ENCODE data around the gene RABGAP1L.

Gene RABGAP1L

DNA sequence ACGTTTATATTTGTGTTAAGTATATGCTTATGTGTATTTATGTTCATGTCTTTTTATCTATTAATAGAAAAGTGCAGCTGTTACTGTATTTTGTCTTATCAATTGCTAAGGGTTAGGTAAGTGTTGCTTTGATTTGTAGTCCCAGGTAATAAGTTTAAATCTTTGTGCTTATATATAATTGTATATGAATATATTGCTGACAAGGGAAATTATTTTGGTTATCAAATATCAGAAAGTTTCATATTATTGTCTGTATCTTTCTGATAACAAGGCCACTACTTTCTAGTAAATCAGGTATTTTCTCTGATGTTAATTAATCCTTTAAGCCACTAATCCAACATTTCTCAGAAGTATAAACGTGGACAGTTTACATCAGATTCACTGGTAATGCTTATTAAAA lies 309.7 kb downstream of the RABGAP1L start (continued):
- TF ChIP-seq, protein P1, sequence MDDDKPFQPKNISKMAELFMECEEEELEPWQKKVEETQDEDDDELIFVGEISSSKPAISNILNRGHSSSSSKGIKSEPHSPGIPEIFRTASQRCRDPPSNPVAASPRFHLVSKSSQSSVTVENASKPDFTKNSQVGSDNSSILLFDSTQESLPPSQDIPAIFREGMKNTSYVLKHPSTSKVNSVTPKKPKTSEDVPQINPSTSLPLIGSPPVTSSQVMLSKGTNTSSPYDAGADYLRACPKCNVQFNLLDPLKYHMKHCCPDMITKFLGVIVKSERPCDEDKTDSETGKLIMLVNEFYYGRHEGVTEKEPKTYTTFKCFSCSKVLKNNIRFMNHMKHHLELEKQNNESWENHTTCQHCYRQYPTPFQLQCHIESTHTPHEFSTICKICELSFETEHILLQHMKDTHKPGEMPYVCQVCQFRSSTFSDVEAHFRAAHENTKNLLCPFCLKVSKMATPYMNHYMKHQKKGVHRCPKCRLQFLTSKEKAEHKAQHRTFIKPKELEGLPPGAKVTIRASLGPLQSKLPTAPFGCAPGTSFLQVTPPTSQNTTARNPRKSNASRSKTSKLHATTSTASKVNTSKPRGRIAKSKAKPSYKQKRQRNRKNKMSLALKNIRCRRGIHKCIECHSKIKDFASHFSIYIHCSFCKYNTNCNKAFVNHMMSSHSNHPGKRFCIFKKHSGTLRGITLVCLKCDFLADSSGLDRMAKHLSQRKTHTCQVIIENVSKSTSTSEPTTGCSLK (tag by site-specific recombination; IDR thresholded peaks at IDR 0.05): no peak
- TF ChIP-seq, protein P2, sequence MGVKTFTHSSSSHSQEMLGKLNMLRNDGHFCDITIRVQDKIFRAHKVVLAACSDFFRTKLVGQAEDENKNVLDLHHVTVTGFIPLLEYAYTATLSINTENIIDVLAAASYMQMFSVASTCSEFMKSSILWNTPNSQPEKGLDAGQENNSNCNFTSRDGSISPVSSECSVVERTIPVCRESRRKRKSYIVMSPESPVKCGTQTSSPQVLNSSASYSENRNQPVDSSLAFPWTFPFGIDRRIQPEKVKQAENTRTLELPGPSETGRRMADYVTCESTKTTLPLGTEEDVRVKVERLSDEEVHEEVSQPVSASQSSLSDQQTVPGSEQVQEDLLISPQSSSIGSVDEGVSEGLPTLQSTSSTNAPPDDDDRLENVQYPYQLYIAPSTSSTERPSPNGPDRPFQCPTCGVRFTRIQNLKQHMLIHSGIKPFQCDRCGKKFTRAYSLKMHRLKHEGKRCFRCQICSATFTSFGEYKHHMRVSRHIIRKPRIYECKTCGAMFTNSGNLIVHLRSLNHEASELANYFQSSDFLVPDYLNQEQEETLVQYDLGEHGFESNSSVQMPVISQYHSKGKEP (tag by site-specific recombination; IDR thresholded peaks at IDR 0.05): no peak
- TF ChIP-seq ZBTB1 (tag by site-specific recombination; IDR thresholded peaks at IDR 0.05): no peak

DNA sequence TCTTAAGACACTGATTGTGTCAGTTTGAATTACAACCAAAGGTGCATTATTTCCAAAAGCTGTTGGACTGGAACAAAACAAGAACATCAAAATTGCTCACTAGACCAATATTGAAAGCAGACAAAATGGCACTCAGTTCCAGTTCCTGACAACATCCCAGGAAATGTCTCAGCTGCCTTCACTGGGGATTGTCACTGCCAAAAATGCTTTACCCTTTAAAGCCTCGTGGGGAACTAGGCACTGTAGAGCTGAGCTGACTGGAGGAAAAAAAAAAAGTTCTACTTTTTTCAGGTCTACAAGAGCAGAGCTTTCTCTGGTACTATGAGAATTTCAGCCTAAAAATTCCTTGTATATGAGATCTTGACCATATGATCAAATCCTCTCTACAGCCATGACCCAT lies 310.4 kb downstream of the RABGAP1L start:
- Histone ChIP-seq H3K4me1 (ENCODE audit: control insufficient read depth, insufficient read depth, low read length) (no peaks in the 10 kb centered on the region), H3K36me3 (ENCODE audit: control insufficient read depth in 2 of 2, insufficient read depth in 1 of 2, low read length in 2 of 2) (no peaks in the 10 kb centered on the region), H3K4me3 (ENCODE audit: low read depth, low read length) (no peak overlapping the region), H3K27ac (ENCODE audit: extremely low read depth, low read depth, low read length) (no peak overlapping the region), H3K9me3 (ENCODE audit: control insufficient read depth, insufficient read depth, low read depth, low read length) (no peaks in the 10 kb centered on the region)
- CTCF ChIA-PET: interaction anchor here (0.6 kb wide), 1 partner anchor 656 kb away, joined by 4 read pairs; no protein-coding TSS in a partner anchor
- TF ChIP-seq SETDB1 (IDR thresholded peaks at IDR 0.05; ENCODE audit: insufficient read length, low read length) (no peak), ZNF501 (tag by site-specific recombination; IDR thresholded peaks at IDR 0.05) (no peak), ZIC2 (tag by site-specific recombination; IDR thresholded peaks at IDR 0.05) (no peak), GLIS1 (tag by site-specific recombination; IDR thresholded peaks at IDR 0.05) (no peak), ZNF157 (tag by site-specific recombination; IDR thresholded peaks at IDR 0.05) (no peak), ZFP37 (tag by site-specific recombination; IDR thresholded peaks at IDR 0.05) (no peak), ZNF16 (tag by site-specific recombination; IDR thresholded peaks at IDR 0.05; ENCODE audit: low read depth) (no peak), ZNF514 (tag by site-specific recombination; IDR thresholded peaks at IDR 0.05) (no peak)
- TF ChIP-seq, protein P2 (tag by site-specific recombination; IDR thresholded peaks at IDR 0.05): no peak
- POLR2A ChIA-PET: no interaction called here

DNA sequence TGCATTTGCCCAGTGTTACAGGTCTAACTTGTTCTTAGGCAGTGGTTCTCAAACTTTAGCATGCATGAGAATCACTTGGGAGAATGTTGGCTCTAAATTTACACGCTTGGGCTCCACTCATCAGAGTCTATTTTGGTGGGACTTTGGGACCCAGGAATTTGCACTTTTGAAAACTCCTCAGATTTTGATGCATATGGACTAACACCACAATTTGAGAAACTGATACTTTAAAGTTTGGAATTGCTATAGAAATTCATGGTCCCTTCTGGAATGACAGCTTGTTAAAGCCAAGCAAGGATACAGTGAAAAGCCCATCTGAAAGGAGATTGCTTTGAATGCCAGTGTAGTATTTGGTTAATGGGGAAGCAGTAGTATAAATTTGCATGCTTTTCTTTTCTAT lies 320.0 kb downstream of the RABGAP1L start:
- Histone ChIP-seq H3K36me3 (ENCODE audit: control insufficient read depth in 2 of 2, insufficient read depth in 1 of 2, low read length in 2 of 2) (no peaks in the 10 kb centered on the region), H3K27ac (ENCODE audit: extremely low read depth, low read depth, low read length) (no peak overlapping the region), H3K4me3 (ENCODE audit: low read depth, low read length) (no peak overlapping the region), H3K4me1 (ENCODE audit: control insufficient read depth, insufficient read depth, low read length) (no peaks in the 10 kb centered on the region), H3K9me3 (ENCODE audit: control insufficient read depth, insufficient read depth, low read depth, low read length) (no peaks in the 10 kb centered on the region)
- ChIA-PET POLR2A (no interaction called here), CTCF (no interaction called here)
- TF ChIP-seq BCL11A (tag by site-specific recombination; IDR thresholded peaks at IDR 0.05; ENCODE audit: low read depth): no peak
- no peak for TF ChIP-seq KLF16 (tag by site-specific recombination; IDR thresholded peaks at IDR 0.05)
- TF ChIP-seq REPIN1 (tag by site-specific recombination; IDR thresholded peaks at IDR 0.05; ENCODE audit: low read depth): no peak
- TF ChIP-seq, protein P3, sequence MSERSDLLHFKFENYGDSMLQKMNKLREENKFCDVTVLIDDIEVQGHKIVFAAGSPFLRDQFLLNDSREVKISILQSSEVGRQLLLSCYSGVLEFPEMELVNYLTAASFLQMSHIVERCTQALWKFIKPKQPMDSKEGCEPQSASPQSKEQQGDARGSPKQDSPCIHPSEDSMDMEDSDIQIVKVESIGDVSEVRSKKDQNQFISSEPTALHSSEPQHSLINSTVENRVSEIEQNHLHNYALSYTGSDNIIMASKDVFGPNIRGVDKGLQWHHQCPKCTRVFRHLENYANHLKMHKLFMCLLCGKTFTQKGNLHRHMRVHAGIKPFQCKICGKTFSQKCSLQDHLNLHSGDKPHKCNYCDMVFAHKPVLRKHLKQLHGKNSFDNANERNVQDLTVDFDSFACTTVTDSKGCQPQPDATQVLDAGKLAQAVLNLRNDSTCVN (tag by site-specific recombination; optimal IDR thresholded peaks at IDR 0.05): no peak
- no peak for TF ChIP-seq ZNF785 (tag by site-specific recombination; IDR thresholded peaks at IDR 0.05)
- no peak for TF ChIP-seq ZNF664 (tag by site-specific recombination; IDR thresholded peaks at IDR 0.05)
- TF ChIP-seq ZNF747 (tag by site-specific recombination; IDR thresholded peaks at IDR 0.05): no peak
- TF ChIP-seq ZNF211 (tag by site-specific recombination; IDR thresholded peaks at IDR 0.05; ENCODE audit: low read depth): no peak
- TF ChIP-seq, protein P4, sequence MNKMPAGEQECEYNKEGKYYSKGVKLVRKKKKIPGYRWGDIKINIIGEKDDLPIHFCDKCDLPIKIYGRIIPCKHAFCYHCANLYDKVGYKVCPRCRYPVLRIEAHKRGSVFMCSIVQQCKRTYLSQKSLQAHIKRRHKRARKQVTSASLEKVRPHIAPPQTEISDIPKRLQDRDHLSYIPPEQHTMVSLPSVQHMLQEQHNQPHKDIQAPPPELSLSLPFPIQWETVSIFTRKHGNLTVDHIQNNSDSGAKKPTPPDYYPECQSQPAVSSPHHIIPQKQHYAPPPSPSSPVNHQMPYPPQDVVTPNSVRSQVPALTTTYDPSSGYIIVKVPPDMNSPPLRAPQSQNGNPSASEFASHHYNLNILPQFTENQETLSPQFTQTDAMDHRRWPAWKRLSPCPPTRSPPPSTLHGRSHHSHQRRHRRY (tag by site-specific recombination; IDR thresholded peaks at IDR 0.05): no peak
- no peak for TF ChIP-seq ZNF76 (tag by site-specific recombination; IDR thresholded peaks at IDR 0.05; ENCODE audit: borderline replicate concordance, low read depth)
- TF ChIP-seq ZNF501 (tag by site-specific recombination; IDR thresholded peaks at IDR 0.05): no peak
- no peak for TF ChIP-seq BCL11B (tag by site-specific recombination; IDR thresholded peaks at IDR 0.05; ENCODE audit: low read depth)
- TF ChIP-seq ZNF366 (tag by site-specific recombination; conservative IDR thresholded peaks at IDR 0.05): no peak
- TF ChIP-seq, protein P5, sequence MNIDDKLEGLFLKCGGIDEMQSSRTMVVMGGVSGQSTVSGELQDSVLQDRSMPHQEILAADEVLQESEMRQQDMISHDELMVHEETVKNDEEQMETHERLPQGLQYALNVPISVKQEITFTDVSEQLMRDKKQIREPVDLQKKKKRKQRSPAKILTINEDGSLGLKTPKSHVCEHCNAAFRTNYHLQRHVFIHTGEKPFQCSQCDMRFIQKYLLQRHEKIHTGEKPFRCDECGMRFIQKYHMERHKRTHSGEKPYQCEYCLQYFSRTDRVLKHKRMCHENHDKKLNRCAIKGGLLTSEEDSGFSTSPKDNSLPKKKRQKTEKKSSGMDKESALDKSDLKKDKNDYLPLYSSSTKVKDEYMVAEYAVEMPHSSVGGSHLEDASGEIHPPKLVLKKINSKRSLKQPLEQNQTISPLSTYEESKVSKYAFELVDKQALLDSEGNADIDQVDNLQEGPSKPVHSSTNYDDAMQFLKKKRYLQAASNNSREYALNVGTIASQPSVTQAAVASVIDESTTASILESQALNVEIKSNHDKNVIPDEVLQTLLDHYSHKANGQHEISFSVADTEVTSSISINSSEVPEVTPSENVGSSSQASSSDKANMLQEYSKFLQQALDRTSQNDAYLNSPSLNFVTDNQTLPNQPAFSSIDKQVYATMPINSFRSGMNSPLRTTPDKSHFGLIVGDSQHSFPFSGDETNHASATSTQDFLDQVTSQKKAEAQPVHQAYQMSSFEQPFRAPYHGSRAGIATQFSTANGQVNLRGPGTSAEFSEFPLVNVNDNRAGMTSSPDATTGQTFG (tag by site-specific recombination; IDR thresholded peaks at IDR 0.05; ENCODE audit: borderline replicate concordance): no peak

Measured in HEK293 (cell line).